Brain microvascular endothelial cell (primary cell): ENCODE data around the gene SHBG.

Experiments
- DNase-seq: peaks from one replicate; pipeline ENCODE4 v3.0.0-alpha.2; 2020
- H3K27ac ChIP-seq: fragments of 250-450 bp; sonication (Bioruptor Pico); 2 replicates; pipeline ENCODE4 v1.5.1; 2020; ENCODE audit warnings: mild to moderate bottlenecking, moderate library complexity
- H3K27me3 ChIP-seq: fragments of 250-450 bp; sonication (Bioruptor Pico); replicated peaks from 2 replicates; pipeline ENCODE4 v1.5.1; 2020; ENCODE audit warnings: mild to moderate bottlenecking
- H3K36me3 ChIP-seq: fragments of 250-450 bp; sonication (Bioruptor Pico); replicated peaks from 2 replicates; pipeline ENCODE4 v1.5.1; 2020; ENCODE audit warnings: mild to moderate bottlenecking
- H3K4me3 ChIP-seq: 2 replicates; pipeline ENCODE4 v1.5.1; 2011; ENCODE audit warnings: low read depth, mild to moderate bottlenecking, control low read depth, low read length, moderate library complexity
- in situ Hi-C: cut with HindIII; loops from 2 replicates; pipeline ENCODE4 v1.10.0; 2017; ENCODE audit warnings: low sequenced_read_pairs, low pct_ligation_motif_present
- TF ChIP-seq, protein P1 (sequence below): IDR thresholded peaks from 2 replicates; pipeline ENCODE4 v1.5.1; 2011; ENCODE audit warnings: low read depth, mild to moderate bottlenecking, moderate library complexity, low read length, control low read depth, inconsistent platforms; ENCODE audit errors: missing control alignments

SHBG gene, protein sequence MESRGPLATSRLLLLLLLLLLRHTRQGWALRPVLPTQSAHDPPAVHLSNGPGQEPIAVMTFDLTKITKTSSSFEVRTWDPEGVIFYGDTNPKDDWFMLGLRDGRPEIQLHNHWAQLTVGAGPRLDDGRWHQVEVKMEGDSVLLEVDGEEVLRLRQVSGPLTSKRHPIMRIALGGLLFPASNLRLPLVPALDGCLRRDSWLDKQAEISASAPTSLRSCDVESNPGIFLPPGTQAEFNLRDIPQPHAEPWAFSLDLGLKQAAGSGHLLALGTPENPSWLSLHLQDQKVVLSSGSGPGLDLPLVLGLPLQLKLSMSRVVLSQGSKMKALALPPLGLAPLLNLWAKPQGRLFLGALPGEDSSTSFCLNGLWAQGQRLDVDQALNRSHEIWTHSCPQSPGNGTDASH

GRCh38 chr17:7629939-7630571, at the start of gene SHBG:
Gene SHBG, plus strand, starts transcription at chr17:7630135. Its CDS starts 38 bp downstream, at chr17:7630173.
- in situ Hi-C loops: no loop called here
- H3K27ac ChIP-seq: no peak within 1 kb of the TSS
- DNase-seq: no peak

GRCh38 chr17:7580604-7581575, 49.0 kb upstream of the SHBG start:
- Histone ChIP-seq H3K27me3 (no peaks in the 10 kb centered on the region), H3K27ac (no peak overlapping the region), H3K36me3 (peaks cover 32% of the 10 kb centered on the region), H3K4me3 (no peak overlapping the region)
- in situ Hi-C loops: no loop called here
- TF ChIP-seq, protein P1, sequence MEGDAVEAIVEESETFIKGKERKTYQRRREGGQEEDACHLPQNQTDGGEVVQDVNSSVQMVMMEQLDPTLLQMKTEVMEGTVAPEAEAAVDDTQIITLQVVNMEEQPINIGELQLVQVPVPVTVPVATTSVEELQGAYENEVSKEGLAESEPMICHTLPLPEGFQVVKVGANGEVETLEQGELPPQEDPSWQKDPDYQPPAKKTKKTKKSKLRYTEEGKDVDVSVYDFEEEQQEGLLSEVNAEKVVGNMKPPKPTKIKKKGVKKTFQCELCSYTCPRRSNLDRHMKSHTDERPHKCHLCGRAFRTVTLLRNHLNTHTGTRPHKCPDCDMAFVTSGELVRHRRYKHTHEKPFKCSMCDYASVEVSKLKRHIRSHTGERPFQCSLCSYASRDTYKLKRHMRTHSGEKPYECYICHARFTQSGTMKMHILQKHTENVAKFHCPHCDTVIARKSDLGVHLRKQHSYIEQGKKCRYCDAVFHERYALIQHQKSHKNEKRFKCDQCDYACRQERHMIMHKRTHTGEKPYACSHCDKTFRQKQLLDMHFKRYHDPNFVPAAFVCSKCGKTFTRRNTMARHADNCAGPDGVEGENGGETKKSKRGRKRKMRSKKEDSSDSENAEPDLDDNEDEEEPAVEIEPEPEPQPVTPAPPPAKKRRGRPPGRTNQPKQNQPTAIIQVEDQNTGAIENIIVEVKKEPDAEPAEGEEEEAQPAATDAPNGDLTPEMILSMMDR: no peak
- DNase-seq: no peak

More at GRCh38 chr17:7629939-7630571, at the start of gene SHBG:
- TF ChIP-seq, protein P1: no peak
- Histone ChIP-seq H3K27me3 (no peaks in the 10 kb centered on the region), H3K4me3 (no peak within 1 kb of the TSS), H3K36me3 (no peaks in the 10 kb centered on the region)

DNA sequence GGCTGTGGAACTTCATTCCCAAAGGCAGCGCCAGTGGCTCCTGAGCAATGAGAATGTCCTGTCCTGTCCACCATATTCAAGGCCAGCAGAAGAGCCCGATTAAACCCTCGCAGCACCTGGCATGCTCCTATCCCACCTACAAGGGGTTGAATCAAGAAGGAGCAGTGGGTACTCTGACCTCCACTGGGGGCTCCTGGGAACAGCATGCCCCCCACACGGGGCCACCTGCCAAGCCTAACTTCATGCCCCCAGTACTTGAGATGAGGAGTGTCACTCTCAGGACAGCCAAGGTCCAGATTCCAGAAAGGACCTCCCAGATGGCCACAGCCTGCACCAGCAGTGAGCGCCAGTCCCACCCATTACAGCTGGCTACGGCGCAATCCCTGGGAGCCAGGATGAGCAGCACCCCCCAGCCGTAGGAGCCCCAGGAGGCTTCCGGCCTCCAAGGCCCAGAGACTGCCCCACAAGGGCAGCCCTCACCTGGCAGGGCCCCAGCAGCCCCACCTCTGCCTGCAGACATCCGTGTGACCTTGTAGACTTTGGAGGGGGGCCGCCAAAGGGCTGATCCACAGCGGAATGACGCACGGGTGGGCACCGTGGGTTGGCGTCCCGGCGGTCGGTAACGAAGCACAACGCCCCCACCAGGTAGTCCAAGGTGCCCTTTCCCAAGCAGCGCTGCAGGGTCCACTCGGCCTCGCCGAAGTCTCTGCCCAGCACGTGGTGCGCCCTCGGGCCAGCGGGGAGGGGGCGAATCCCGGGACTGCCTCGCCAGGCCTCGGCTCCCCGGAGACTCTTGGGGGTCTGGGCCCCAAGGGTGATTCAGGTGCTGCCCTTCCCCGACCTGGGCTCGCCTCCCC, 47.3 kb upstream of the SHBG start:
- Histone ChIP-seq H3K4me3 (peak overlapping the region; percentile 90), H3K27ac (peak overlapping the region; percentile 95), H3K27me3 (no peaks in the 10 kb centered on the region), H3K36me3 (peaks cover 15% of the 10 kb centered on the region)
- DNase-seq: no peak
- in situ Hi-C loops: no loop called here
- TF ChIP-seq, protein P1: no peak

GRCh38 chr17:7583253-7584109, 46.5 kb upstream of the SHBG start, which contains the start of gene MPDU1:
Gene MPDU1, plus strand, starts transcription at chr17:7583852. Its CDS starts 11 bp downstream, at chr17:7583863.
- no peaks in the 10 kb centered on the region for H3K27me3 ChIP-seq
- DNase-seq: peak; percentile 92
- in situ Hi-C loops: no loop called here
- peaks cover 8% of the 10 kb centered on the region for H3K36me3 ChIP-seq
- H3K4me3 ChIP-seq: peak within 1 kb of the TSS; percentile 90
- TF ChIP-seq, protein P1: no peak
- H3K27ac ChIP-seq: peak within 1 kb of the TSS; percentile 95
